Mesothelial cell of epicardium (in vitro differentiated cells): ENCODE results near the gene UROD. TPM values are rescaled to one million over a fixed set of nuclear protein-coding genes. Genes with fewer than 3 reads are reported as not detected.

Experiments
- DNase-seq, 2 experiments: peaks; one replicate each; pipeline ENCODE4 v3.0.0; 2021; ENCODE audit warnings: low spot score in 2 of 2; ENCODE audit not compliant: unreplicated experiment in 2 of 2
- H3K27ac Mint-ChIP-seq: 2 replicates; pipeline ENCODE4 v1.8.0; 2021; ENCODE audit warnings: mixed read lengths
- H3K27me3 Mint-ChIP-seq: 2 replicates; pipeline ENCODE4 v1.8.0; 2021; ENCODE audit warnings: low read depth, mixed read lengths
- H3K36me3 Mint-ChIP-seq: 2 replicates; pipeline ENCODE4 v1.8.0; 2021; ENCODE audit warnings: mixed read lengths
- H3K4me1 Mint-ChIP-seq: 2 replicates; pipeline ENCODE4 v1.8.0; 2021; ENCODE audit warnings: mixed read lengths
- H3K4me3 Mint-ChIP-seq: 2 replicates; pipeline ENCODE4 v1.8.0; 2021; ENCODE audit warnings: mild to moderate bottlenecking, moderate library complexity, mixed read lengths
- H3K9me3 Mint-ChIP-seq: 2 replicates; pipeline ENCODE4 v1.8.0; 2021; ENCODE audit warnings: mixed read lengths
- CTCF ChIP-seq: fragments of 200-600 bp; sonication (generic); IDR thresholded peaks from one replicate; pipeline ENCODE4 v1.5.0; 2021; ENCODE audit warnings: antibody characterized with exemption; ENCODE audit not compliant: unreplicated experiment
- total RNA-seq: library from RNA; stranded (reverse); gene quantifications from 3 replicates; pipeline ENCODE4 v1.2.1, GENCODE V29; 2021

Gene UROD
- total RNA-seq, 1 donor from 2014 or later: 85.6 TPM

GRCh38 chr1:45023663-45024062 is 11.6 kb downstream of the UROD start:
- no peak for TF ChIP-seq CTCF
- H3K27ac Mint-ChIP-seq: no peak overlapping the region
- no peaks in the 10 kb centered on the region for H3K36me3 Mint-ChIP-seq
- H3K4me3 Mint-ChIP-seq: no peak overlapping the region
- H3K27me3 Mint-ChIP-seq: no peaks in the 10 kb centered on the region
- no peak for DNase-seq
- no peaks in the 10 kb centered on the region for H3K4me1 Mint-ChIP-seq
- H3K9me3 Mint-ChIP-seq: peaks cover 8% of the 10 kb centered on the region

GRCh38 chr1:45026446-45026845 is 14.4 kb downstream of the UROD start:
- Mint-ChIP-seq H3K27ac (no peak overlapping the region), H3K4me1 (no peaks in the 10 kb centered on the region), H3K27me3 (no peaks in the 10 kb centered on the region), H3K9me3 (peaks cover 8% of the 10 kb centered on the region), H3K36me3 (no peaks in the 10 kb centered on the region), H3K4me3 (no peak overlapping the region)
- TF ChIP-seq CTCF: no peak
- DNase-seq: no peak

- no peak for DNase-seq
- Mint-ChIP-seq H3K4me1 (peaks cover 7% of the 10 kb centered on the region), H3K27me3 (no peaks in the 10 kb centered on the region), H3K4me3 (no peak overlapping the region), H3K9me3 (no peaks in the 10 kb centered on the region), H3K36me3 (no peaks in the 10 kb centered on the region), H3K27ac (no peak overlapping the region)
- TF ChIP-seq CTCF: no peak
Measured at GRCh38 chr1:45032837-45033236, 20.8 kb downstream of the UROD start.

GRCh38 chr1:45033356-45033755 is 21.3 kb downstream of the UROD start:
- H3K36me3 Mint-ChIP-seq: no peaks in the 10 kb centered on the region
- no peak overlapping the region for H3K27ac Mint-ChIP-seq

GRCh38 chr1:45035631-45036301 is 23.7 kb downstream of the UROD start:
- H3K27me3 Mint-ChIP-seq: no peaks in the 10 kb centered on the region
- DNase-seq: no peak
- H3K36me3 Mint-ChIP-seq: no peaks in the 10 kb centered on the region
- no peak overlapping the region for H3K27ac Mint-ChIP-seq
- no peak for TF ChIP-seq CTCF
- no peak overlapping the region for H3K4me3 Mint-ChIP-seq
- H3K9me3 Mint-ChIP-seq: no peaks in the 10 kb centered on the region
- peaks cover 12% of the 10 kb centered on the region for H3K4me1 Mint-ChIP-seq

More at GRCh38 chr1:45033356-45033755, 21.3 kb downstream of the UROD start:
- DNase-seq: no peak
- no peak for TF ChIP-seq CTCF
- Mint-ChIP-seq H3K4me3 (no peak overlapping the region), H3K27me3 (no peaks in the 10 kb centered on the region), H3K9me3 (no peaks in the 10 kb centered on the region), H3K4me1 (peaks cover 12% of the 10 kb centered on the region)
